GM15510 (cell line): ENCODE measurements around the gene COPE.

Source experiments
- POLR2A ChIP-seq: IDR thresholded peaks from 3 replicates; pipeline ENCODE4 v1.6.1; 2011; ENCODE audit warnings: borderline replicate concordance; ENCODE audit not compliant: insufficient read length; ENCODE audit errors: extremely low read depth

COPE gene

DNA sequence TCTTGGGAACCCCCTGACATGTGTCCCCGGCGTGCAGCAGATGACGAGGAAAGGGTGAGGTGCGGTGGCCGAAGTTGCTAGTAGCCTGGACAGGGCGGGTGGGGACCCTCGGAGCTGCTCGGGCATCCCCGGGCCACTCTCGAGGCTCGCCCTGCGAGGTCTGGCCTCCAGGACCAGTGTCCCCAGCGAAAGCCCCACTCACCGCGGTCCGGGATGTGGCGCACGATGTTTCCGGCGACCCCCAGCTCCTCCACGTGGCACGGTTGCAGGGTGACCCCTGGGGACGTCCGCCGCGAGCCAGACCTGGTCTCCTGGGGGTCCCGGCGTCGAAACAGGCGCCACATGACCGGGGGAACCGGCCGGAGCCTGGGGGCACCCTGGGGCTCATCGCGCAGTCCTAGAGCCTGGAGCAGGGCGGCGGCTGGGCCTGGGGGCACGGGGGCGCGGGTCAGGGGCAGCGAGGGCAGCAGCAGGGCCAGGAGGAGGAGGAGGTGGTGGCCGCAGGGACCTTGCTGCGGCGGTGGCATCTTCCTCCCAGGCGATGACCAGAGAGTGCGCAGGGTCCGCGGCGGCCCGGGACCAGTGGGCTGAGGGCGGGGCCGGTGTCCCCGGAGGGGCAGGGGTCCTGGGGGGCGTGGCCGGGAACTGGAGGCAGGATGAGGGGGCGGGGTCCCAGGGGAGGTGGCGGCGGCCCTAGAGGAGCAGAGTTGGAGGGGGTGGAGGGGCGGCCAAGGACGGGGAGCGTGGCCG lies 49.2 kb downstream of the COPE start:
- no peak for TF ChIP-seq POLR2A

DNA sequence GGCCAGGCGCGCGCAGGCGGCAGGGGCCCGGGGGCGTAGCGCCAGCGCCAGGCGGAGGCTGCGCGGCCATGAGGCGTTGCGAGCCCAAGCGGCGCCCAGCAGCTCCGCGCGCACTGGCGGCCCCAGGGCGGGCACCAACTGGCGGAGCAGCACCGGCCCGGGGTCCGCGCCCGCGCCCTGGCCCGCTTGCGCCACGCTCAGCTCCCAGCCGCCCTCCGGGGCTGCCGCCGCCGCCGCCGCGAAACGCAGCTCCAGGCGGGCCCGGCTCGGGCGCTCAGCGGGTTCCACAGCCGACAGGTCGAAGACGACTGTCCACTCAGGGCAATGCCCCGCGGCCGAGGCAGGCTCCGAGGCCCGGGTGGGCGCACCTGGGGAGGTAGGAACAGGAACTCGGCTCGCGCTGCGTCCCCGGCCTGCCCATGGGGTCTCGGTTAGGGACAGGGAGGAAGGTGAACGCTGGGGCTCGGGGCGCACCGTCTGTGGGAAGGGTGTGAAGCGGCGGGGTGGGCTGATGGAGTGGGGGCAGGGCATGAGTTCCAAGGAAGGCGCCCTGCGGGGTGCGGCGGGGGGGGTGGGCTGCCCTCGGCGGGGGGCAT lies 50.1 kb downstream of the COPE start:
- no peak for TF ChIP-seq POLR2A

DNA sequence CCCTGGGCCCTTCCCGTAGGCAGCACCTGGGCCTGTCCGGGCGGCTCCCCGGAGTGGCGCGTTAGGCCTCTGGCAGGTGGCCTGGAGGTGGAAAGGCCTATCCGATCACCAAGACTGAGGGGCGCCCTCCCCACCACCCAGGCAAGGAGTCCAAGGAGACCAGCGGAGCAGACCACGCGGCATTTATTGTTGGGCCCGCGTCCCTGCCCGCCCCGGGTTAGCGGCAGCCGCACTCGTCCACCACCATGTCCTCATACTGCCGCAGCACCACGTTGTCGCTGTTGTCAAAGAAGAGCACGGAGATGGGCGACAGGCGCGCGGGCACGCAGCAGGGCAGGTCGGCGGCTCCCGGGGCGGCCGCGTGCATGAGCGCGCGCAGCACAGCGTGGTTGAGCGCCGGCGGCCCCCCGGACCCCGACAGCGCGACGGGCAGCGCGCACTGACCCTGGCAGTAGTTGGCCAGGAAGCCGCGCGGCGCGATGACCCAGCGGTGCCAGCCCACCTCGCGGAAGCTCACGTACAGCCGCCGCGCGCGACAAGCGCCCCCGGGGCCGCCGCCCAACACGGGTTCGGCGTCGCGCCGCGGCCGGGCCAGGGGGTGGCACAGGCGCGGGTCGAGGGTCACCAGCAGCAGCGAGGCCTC lies 50.7 kb downstream of the COPE start:
- no peak for TF ChIP-seq POLR2A

DNA sequence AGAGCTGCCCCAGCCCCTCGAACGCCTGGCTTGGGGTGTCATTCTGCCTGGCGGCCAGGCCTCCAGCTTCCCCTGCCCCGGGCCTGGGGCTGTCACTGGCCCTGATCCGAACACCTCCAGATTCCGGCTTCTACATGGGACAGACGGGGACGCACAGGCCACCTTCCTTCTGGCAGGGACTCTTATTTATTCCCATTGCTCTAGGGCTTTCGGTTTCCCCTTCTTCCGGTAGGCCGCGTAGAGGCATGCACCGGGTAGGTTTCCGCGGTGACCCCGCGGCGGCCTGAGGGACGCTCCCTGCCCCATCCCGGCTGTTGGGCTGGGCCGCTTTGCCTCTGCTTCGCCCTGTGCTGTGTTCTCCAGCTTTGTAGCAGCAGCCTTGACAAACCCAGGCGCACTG lies 51.4 kb downstream of the COPE start:
- TF ChIP-seq POLR2A = no peak

DNA sequence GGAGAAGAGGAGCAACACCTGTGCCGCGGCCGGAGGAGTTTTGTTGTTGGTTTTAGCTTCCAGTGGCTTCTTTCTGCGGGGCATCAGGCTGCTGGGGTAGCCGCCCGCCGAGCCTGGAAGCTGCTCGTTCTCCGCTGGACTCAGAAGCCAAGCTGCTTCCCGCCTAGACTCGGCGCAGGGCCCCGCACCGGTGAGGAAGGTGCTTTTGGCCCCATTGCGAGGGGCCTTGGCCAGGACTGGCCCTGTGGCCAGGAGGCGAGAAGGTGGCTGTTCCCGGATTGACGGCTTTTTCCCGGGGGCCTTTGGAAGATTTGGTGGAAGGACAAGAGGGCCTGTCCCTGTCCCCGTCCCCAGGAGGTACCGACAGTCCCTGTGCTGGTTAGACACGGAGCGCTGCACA lies 52.0 kb downstream of the COPE start:
- no peak for TF ChIP-seq POLR2A

DNA sequence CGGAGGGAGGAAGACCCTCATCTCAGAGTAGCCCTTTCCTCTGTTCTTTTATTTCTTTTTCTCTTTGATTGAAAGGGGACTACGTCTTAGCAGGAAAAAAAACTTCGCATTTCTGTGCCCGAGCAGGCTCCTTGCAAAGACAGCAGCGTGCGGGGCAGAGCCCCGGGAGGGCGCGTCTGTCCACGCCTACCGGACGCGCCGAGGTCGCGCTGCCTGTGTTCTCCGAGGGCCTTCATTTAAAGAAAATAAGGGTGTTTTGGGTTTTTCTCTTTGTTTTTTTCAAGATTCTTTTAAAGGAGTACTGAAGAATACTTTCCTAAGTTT lies 52.4 kb downstream of the COPE start:
- TF ChIP-seq POLR2A = no peak

DNA sequence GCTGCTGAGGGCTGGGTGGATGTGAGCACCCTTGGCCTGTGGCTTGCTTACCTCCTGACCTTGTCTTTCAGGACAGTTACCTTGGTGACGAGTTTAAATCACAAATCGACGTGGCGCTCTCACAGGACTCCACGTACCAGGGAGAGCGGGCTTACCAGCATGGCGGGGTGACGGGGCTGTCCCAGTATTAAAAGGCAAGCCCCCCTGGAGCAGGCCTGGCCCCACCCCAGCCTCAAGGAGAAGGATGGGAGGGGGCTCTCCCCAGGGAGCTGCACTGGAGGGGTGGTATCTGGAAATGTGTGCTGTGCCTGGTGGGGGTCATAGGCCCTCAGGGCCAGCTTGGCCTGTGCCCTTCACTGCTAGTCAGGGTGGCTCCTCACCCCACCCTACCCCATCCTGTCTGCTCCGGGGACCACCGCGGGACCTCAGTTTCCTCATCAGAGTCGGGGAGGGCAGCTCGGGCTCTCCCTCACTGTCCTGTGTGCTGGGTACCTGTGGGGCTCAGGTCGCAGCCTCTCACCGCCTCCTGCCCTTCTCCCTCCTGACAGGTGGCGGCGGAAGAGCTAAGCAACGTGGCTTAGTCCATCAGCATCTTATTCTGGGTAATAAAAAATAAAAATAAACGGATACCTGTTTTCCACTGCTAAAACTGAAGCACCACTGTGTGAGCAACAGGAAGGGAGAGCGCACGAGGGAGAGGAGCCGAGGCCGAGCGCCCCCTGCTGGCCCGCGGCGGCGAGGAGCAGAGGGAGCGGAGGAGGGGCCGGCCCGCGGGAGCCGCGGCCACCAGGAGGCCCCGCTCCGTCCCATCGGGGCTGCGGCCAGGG lies 53.0 kb downstream of the COPE start:
- TF ChIP-seq POLR2A = no peak

DNA sequence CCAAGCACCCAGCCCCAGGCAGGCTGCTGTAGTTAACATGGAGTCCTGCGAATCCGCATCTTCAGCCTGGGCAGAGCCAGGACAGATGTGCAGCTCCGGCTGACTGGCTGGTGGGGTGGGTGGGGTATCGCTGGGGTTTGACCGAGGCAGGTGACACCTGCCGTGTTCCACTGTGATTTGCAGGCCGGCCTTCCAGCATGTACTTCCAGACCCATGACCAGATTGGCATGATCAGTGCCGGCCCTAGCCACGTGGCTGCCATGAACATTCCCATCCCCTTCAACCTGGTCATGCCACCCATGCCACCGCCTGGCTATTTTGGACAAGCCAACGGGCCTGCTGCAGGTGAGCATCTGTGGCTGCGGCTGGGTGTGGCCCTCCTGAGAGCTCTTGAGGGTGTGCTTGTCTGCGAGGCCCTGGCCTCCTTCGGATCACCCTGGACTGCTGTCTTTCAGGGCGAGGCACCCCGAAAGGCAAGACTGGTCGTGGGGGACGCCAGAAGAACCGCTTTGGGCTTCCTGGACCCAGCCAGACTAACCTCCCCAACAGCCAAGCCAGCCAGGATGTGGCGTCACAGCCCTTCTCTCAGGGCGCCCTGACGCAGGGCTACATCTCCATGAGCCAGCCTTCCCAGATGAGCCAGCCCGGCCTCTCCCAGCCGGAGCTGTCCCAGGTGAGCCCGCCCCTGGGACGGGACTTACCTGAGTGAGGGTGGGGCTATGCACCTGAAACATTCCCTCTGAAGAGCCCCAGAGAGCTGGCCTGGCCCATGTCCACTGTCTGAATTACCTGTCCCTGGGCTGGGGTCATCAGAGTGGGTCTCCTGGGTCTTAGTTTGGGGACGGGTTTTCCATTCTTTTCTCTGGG lies 53.8 kb downstream of the COPE start:
- no peak for TF ChIP-seq POLR2A

DNA sequence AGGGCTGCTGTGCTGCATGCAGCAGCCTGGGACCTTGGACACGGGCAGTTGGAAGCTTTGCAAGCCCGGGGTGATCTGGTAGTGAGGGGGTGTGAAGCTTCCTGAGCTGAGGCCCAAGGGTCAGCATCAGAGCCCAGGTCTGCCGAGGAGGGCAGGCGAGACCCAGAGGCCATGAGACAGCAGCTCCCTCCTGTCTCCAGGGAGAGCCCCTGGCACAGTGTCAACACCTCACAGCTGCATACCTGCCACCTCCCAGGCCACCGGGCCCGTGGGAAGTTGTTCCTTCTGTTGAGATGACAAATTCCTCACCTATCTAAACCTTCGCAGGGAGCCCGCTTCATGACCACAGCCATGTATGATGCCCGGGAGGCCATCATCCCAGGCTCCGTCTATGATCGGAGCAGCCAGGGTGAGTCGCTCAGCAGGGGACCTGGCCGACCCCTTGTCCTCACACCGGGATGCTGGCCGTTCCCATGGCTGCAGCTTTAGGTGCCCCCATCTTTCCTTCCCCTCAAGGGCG lies 55.3 kb downstream of the COPE start:
- TF ChIP-seq POLR2A = no peak

DNA sequence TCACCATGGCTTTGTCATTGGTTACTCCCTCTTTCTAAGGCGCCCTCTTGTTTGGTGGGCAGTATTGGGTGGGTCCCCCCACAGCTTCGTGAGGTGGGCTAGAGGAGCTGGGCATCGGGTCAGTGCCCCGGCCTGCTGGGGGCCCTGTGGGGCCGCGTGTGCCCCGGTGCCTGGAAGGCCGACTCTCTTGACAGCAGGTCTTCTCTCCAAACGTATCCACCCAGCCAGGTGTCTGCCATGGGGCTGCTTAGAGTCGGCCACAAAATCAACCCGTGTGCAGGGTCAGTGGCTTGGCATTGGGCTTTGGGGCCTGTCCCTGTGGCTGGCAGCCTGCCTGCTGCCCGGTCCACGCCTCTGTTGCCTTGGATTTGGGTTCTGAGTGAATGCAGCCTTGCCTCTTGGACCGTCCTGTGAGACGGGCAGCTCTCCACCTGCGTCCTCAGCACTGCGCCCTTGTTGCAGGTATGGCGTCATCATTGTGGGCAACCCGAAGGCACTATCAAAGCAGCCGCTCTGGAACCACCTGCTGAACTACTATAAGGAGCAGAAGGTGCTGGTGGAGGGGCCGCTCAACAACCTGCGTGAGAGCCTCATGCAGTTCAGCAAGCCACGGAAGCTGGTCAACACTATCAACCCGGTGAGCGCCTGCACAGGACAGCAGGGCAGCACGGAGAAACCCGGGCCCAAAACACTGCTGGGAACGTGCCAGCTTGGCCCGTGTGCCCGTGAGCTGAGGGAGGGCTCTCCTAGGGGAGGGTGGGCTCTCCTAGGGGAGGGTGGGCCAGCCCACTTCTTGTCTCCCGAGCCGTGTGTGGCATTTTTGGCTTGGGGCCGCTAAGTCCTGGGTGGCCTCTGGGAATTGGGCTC lies 56.0 kb downstream of the COPE start:
- TF ChIP-seq POLR2A = no peak

DNA sequence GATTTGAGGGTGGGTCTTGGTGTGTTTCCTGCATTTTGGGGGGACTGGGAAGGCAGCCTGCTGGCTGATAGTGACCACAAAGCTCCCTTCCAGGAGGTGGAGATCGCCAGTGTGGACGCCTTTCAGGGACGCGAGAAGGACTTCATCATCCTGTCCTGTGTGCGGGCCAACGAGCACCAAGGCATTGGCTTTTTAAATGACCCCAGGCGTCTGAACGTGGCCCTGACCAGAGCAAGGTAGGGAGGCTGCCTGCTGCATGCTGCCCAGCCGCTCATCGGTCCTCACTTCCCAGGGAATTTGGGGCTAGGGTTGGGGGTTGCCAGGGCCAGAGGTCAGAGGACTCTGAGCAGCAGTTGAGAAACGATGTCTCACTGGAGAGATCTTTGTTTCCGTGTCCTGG lies 57.3 kb downstream of the COPE start:
- TF ChIP-seq POLR2A = no peak

DNA sequence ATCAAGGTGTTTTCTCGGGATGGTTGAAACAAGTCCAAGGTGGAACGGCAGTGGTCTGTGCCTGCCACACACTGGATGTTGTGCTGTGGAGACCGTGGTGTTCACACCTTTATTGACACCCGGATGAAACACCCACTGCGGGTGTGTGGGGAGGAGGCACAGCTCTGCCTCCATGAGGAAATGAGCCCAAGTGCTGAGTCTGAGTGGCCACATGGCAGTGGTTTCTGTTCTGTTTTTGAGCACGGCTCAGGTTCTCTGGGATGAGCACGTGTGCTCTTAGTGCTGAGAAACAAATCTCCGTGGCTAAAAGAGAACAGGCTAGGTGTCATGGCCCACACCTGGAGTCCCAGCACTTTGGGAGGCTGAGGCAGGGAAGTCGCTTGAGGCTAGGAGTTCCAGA lies 58.0 kb downstream of the COPE start:
- TF ChIP-seq POLR2A = no peak

DNA sequence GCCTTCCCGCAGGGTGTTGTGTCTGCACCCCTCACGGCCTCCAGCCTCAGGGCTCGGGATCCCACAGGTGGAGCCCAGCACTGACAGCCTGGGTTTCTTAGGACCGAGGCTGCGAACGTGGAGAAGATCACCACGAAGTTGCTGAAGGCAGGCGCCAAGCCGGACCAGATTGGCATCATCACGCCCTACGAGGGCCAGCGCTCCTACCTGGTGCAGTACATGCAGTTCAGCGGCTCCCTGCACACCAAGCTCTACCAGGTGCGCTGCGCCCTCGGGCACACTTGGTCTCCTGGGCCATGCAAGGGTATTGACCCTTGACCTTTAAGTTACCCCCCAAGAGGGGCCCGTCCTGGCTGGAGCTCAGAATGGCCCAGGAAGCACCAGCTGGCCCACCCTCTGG lies 58.5 kb downstream of the COPE start:
- TF ChIP-seq POLR2A = no peak
